Neural progenitor cell (in vitro differentiated cells): ENCODE measurements around the gene CEACAM18. TPM values are rescaled to one million over a fixed set of nuclear protein-coding genes. Genes with fewer than 3 reads are reported as not detected.

Experiments
- DNase-seq: peaks from one replicate; pipeline ENCODE4 v3.0.0-alpha.2; 2016; ENCODE audit warnings: low spot score
- H2AFZ ChIP-seq: fragments of 200-600 bp; sonication (generic); replicated peaks from 2 replicates; pipeline ENCODE4 v1.6.1; 2016; ENCODE audit warnings: antibody characterized with exemption
- H3F3A ChIP-seq: fragments of 200-600 bp; sonication (generic); 2 replicates; pipeline ENCODE4 v1.6.1; 2016; ENCODE audit warnings: antibody characterized with exemption, low read depth
- H3K27ac ChIP-seq: fragments of 200-600 bp; sonication (generic); 2 replicates; pipeline ENCODE4 v1.5.1; 2016; ENCODE audit warnings: mild to moderate bottlenecking
- H3K27me3 ChIP-seq: fragments of 200-600 bp; sonication (generic); 2 replicates; pipeline ENCODE4 v1.6.1; 2016; ENCODE audit warnings: mild to moderate bottlenecking, moderate library complexity
- H3K36me3 ChIP-seq: fragments of 200-600 bp; sonication (generic); 2 replicates; pipeline ENCODE4 v1.5.1; 2016
- H3K4me1 ChIP-seq: fragments of 200-600 bp; sonication (generic); 2 replicates; pipeline ENCODE4 v1.6.1; 2016; ENCODE audit warnings: mixed run types
- H3K4me2 ChIP-seq: fragments of 200-600 bp; sonication (generic); 2 replicates; pipeline ENCODE4 v1.6.1; 2016
- H3K4me3 ChIP-seq: fragments of 200-600 bp; sonication (generic); 2 replicates; pipeline ENCODE4 v1.5.1; 2016
- H3K79me2 ChIP-seq: fragments of 200-600 bp; sonication (generic); 2 replicates; pipeline ENCODE4 v1.6.1; 2016; ENCODE audit warnings: low read depth
- H3K9ac ChIP-seq: fragments of 200-600 bp; sonication (generic); 2 replicates; pipeline ENCODE4 v1.6.1; 2016
- H3K9me3 ChIP-seq: fragments of 200-600 bp; sonication (generic); 2 replicates; pipeline ENCODE4 v1.5.1; 2016; ENCODE audit warnings: low read depth
- H4K20me1 ChIP-seq: fragments of 200-600 bp; sonication (generic); 2 replicates; pipeline ENCODE4 v1.6.1; 2016; ENCODE audit warnings: low read depth
- H3K27ac Mint-ChIP-seq: 3 replicates; pipeline ENCODE4 v1.8.0; 2021; ENCODE audit warnings: mixed read lengths
- H3K27me3 Mint-ChIP-seq: 2 replicates; pipeline ENCODE4 v1.8.0; 2022; ENCODE audit warnings: low read depth, mild to moderate bottlenecking, inconsistent platforms, moderate library complexity, mixed read lengths; ENCODE audit not compliant: insufficient read depth
- H3K36me3 Mint-ChIP-seq: 3 replicates; pipeline ENCODE4 v1.8.0; 2021; ENCODE audit warnings: mixed read lengths
- H3K4me1 Mint-ChIP-seq: 3 replicates; pipeline ENCODE4 v1.8.0; 2021; ENCODE audit warnings: mixed read lengths
- H3K4me3 Mint-ChIP-seq: 3 replicates; pipeline ENCODE4 v1.8.0; 2021; ENCODE audit warnings: mild to moderate bottlenecking, moderate library complexity, mixed read lengths
- H3K9me3 Mint-ChIP-seq: 3 replicates; pipeline ENCODE4 v1.8.0; 2020; ENCODE audit warnings: mixed read lengths
- EZH2 ChIP-seq: fragments of 200-600 bp; sonication (generic); IDR thresholded peaks from 2 replicates; pipeline ENCODE4 v1.6.1; 2017; ENCODE audit warnings: antibody characterized with exemption, mild to moderate bottlenecking, moderate library complexity
- EZH2phosphoT487 ChIP-seq: fragments of 200-600 bp; sonication (generic); IDR thresholded peaks from 2 replicates; pipeline ENCODE4 v1.6.1; 2017; ENCODE audit warnings: antibody characterized with exemption
- total RNA-seq: library from RNA; depleted of rRNA; stranded (reverse); fragments of >200 nt; gene quantifications from 2 replicates; pipeline ENCODE4 v1.2.3, GENCODE V29; 2015; ENCODE audit warnings: low replicate concordance
- TF ChIP-seq, protein P1 (sequence below): fragments of 200-600 bp; sonication (generic); IDR thresholded peaks from 2 replicates; pipeline ENCODE4 v1.5.1; 2017; ENCODE audit warnings: antibody characterized with exemption, mild to moderate bottlenecking

The CEACAM18 gene
- total RNA-seq, 1 donor from 2014 or later, result not detected

DNA sequence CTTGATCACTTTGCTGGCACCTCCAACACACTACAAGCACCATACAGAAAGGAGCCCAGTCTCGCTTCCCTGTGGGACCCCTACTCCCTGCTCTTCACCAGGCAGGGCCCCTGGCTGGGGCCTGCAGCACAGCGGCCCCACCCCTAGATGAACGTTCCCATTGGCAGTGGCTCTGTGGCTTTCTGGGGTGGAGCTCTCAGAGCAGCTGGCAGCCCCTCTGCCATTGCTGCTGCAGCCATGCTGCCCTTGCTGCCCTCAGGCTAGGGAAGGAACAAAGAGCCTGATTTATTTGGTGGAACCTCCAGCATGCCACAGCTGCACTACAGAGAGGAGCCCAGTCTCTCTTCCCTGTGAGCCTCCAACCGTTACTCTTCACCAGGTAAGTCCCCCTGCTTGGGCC is 47.3 kb downstream of the CEACAM18 start:
- Mint-ChIP-seq H3K4me1 (no peaks in the 10 kb centered on the region), H3K36me3 (no peaks in the 10 kb centered on the region), H3K9me3 (no peaks in the 10 kb centered on the region), H3K27me3 (peaks cover 6% of the 10 kb centered on the region), H3K27ac (no peak overlapping the region), H3K4me3 (no peak overlapping the region)
- Histone ChIP-seq H3K4me1 (no peaks in the 10 kb centered on the region), H3K36me3 (no peaks in the 10 kb centered on the region), H3K4me2 (no peak overlapping the region), H4K20me1 (no peaks in the 10 kb centered on the region), H3K4me3 (no peak overlapping the region), H3F3A (no peaks in the 10 kb centered on the region), H3K27me3 (no peaks in the 10 kb centered on the region), H3K27ac (no peak overlapping the region), H3K9ac (no peak overlapping the region), H3K79me2 (no peaks in the 10 kb centered on the region), H3K9me3 (no peaks in the 10 kb centered on the region), H2AFZ (no peak overlapping the region)
- TF ChIP-seq EZH2phosphoT487, result no peak
- no peak for TF ChIP-seq EZH2
- TF ChIP-seq, protein P1, sequence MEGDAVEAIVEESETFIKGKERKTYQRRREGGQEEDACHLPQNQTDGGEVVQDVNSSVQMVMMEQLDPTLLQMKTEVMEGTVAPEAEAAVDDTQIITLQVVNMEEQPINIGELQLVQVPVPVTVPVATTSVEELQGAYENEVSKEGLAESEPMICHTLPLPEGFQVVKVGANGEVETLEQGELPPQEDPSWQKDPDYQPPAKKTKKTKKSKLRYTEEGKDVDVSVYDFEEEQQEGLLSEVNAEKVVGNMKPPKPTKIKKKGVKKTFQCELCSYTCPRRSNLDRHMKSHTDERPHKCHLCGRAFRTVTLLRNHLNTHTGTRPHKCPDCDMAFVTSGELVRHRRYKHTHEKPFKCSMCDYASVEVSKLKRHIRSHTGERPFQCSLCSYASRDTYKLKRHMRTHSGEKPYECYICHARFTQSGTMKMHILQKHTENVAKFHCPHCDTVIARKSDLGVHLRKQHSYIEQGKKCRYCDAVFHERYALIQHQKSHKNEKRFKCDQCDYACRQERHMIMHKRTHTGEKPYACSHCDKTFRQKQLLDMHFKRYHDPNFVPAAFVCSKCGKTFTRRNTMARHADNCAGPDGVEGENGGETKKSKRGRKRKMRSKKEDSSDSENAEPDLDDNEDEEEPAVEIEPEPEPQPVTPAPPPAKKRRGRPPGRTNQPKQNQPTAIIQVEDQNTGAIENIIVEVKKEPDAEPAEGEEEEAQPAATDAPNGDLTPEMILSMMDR, result no peak
- no peak for DNase-seq

DNA sequence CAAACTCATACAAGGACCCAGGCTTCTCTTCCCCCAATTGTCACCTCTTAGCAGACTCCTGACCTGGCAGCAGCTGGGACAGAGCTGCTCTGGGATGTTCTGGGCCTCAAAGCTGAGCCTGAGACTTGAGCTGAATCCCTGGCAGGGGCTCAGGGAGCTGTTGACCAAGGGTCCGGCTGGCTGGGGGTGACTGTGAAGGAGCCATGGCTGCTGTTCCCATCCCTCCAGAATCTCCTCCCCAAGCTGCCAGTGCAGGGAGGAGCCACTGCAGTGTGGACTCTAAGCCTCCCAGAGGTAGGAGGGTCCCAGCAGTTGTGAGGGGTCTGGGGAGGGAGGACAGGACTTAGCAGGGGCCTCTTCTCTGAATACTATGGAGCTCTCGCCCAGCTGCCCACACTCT is 51.0 kb downstream of the CEACAM18 start:
- no peak overlapping the region for H3K4me2 ChIP-seq
- peaks cover 8% of the 10 kb centered on the region for H3K27me3 Mint-ChIP-seq
- H3K27me3 ChIP-seq, result no peaks in the 10 kb centered on the region
- H3K4me3 Mint-ChIP-seq, result no peak overlapping the region
- TF ChIP-seq EZH2, result no peak
- TF ChIP-seq EZH2phosphoT487, result no peak
- TF ChIP-seq, protein P1, result no peak
- no peaks in the 10 kb centered on the region for H3K4me1 ChIP-seq
- H3K9ac ChIP-seq, result no peak overlapping the region
- no peaks in the 10 kb centered on the region for H3K36me3 Mint-ChIP-seq
- H3K79me2 ChIP-seq, result no peaks in the 10 kb centered on the region
- H3K27ac ChIP-seq, result no peak overlapping the region
- H3K36me3 ChIP-seq, result no peaks in the 10 kb centered on the region
- peaks cover 2% of the 10 kb centered on the region for H3K9me3 ChIP-seq
- no peaks in the 10 kb centered on the region for H4K20me1 ChIP-seq
- no peaks in the 10 kb centered on the region for H3F3A ChIP-seq
- H3K27ac Mint-ChIP-seq, result no peak overlapping the region
- no peak overlapping the region for H3K4me3 ChIP-seq
- H3K4me1 Mint-ChIP-seq, result no peaks in the 10 kb centered on the region
- H2AFZ ChIP-seq, result no peak overlapping the region
- no peaks in the 10 kb centered on the region for H3K9me3 Mint-ChIP-seq
- no peak for DNase-seq

DNA sequence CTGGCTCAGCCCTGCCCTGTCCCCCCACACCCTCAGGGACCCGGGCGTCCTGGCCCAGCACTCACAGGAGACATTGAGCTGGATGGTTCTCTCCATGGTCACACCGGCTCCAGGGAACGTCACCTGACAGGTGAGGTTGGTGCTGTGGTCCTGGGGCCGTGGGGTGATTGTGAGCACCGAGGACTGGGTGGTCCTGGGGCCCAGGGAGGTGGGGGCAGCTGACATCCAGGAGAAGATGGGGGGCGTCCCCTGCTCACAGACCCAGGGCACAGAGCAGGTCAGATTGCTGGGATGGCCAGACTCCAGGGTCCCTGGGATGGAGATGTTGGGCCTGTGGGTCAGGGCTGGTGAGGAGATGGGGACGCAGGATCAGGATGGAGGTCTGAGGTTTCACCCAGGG is 52.3 kb downstream of the CEACAM18 start:
- Mint-ChIP-seq H3K27me3 (peaks cover 8% of the 10 kb centered on the region), H3K4me1 (no peaks in the 10 kb centered on the region), H3K4me3 (no peak overlapping the region), H3K36me3 (no peaks in the 10 kb centered on the region), H3K27ac (no peak overlapping the region), H3K9me3 (no peaks in the 10 kb centered on the region)
- H3K36me3 ChIP-seq, result no peaks in the 10 kb centered on the region
- no peaks in the 10 kb centered on the region for H3K27me3 ChIP-seq
- no peak overlapping the region for H2AFZ ChIP-seq
- H3K4me2 ChIP-seq, result no peak overlapping the region
- H3K9ac ChIP-seq, result no peak overlapping the region
- no peaks in the 10 kb centered on the region for H3F3A ChIP-seq
- H4K20me1 ChIP-seq, result no peaks in the 10 kb centered on the region
- H3K4me1 ChIP-seq, result no peaks in the 10 kb centered on the region
- no peak for DNase-seq
- H3K4me3 ChIP-seq, result no peak overlapping the region
- peaks cover 9% of the 10 kb centered on the region for H3K9me3 ChIP-seq
- H3K27ac ChIP-seq, result no peak overlapping the region
- no peaks in the 10 kb centered on the region for H3K79me2 ChIP-seq
- TF ChIP-seq EZH2 (no peak), EZH2phosphoT487 (no peak)
- TF ChIP-seq, protein P1, result no peak
